M059J (cell line): ENCODE data around the gene MINDY4. TPM values are rescaled to one million over a fixed set of nuclear protein-coding genes. Genes with fewer than 3 reads are reported as not detected.

Experiments
- DNase-seq: peaks from one replicate; pipeline ENCODE4 v3.0.0-alpha.2; 2012; ENCODE audit warnings: low read depth
- total RNA-seq: library from RNA; depleted of rRNA; stranded (reverse); fragments of >200 nt; shearing (Covaris generic); gene quantifications from 2 replicates; pipeline ENCODE4 v1.2.3, GENCODE V29; 2014

The MINDY4 gene
- total RNA-seq, 1 experiment from 2014 or later, result 1.8 TPM

DNA sequence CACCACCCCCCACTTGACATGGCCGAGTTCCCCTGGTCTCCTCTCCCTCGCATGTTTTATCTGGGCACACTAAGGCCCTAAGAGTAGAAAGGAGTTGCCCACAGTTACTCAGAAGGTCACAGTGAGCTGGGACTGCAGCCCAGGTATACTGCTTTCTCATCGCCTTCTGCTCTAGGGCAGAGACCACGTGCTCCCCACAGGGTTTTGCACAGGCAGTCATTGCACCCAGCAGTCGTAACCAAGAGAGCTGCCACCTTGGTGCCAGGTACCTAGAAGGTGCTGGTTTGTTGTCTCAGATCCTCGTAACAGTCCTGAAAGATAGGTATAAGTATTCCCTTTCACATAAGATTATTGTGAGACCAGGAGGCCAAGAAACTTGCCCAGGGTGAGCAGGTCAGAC, 1.8 kb downstream of the MINDY4 start:
- DNase-seq, result no peak

DNA sequence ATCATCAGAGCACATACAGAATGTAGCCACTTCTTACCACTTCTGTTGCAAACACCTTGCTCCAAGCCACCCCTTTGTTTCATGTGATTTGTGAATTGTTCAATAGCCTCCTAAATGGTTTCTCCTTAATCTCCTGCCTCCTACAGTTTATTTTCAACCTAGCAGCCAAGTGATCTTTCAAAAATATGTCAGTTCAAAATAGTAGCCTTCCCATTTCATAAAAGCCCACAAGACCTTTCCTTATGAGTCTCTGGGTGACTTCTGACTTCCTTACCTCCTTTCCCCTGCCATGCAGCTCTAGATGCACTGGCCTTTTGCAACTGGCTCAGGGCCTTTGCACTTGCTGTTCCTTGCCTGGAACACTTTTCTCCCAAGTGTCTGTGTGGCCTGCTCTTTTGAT, 4.8 kb downstream of the MINDY4 start:
- DNase-seq, result no peak

DNA sequence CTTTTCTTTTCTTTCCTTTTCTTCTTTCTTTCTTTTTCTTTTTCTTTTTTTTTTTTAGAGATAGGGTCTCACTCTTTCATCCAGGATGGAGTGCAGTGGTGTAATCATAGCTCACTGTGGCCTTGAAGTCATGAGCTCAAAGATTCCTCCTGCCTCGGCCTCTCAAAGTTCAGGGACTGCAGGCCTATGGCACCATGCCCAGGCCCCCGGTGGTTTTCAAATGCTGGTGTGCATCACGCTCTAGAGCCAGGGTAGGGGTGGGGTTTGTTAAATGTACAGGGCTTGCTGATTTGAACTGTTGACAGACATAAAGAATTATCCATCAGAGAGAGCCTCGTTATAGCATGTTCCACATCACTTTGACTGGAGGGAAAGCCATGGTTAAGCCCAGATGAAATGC, 5.8 kb downstream of the MINDY4 start:
- DNase-seq, result no peak

DNA sequence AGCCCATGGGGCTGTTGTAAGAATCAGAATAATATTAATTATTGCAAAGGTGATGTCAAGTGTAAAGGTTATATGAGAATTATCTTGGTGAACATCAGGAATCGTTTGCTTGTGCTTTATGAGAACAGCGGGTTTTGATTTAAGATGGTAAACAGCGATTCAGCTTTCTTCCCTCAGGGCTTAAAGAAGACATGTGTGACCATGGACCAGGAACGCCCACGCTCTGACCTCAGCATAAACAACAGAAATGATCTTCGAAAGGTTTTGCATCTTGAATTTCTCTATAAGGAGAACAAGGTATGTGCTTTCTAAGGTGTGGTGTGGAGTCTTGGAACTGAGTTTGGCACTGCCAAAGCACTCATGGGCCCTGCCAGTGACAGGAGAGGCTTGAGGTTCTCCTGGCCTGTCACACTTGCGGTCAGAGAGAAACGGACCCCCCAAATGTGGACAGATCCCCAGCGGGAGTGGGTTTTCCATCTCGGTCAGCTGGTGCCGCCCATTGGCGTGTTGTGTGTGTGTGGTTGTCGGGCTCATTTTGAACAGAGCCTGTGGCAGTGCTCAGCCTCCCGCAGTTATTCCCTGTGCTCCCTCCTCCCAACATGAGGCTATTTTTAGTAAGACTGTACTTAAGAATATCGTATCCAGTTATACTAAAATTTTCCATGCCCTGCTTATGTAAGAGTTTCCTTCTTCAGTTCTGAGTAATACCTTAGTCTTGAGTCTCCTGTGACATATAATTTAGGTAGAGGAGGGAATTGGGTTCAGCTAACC, 7.2 kb downstream of the MINDY4 start:
- no peak for DNase-seq

DNA sequence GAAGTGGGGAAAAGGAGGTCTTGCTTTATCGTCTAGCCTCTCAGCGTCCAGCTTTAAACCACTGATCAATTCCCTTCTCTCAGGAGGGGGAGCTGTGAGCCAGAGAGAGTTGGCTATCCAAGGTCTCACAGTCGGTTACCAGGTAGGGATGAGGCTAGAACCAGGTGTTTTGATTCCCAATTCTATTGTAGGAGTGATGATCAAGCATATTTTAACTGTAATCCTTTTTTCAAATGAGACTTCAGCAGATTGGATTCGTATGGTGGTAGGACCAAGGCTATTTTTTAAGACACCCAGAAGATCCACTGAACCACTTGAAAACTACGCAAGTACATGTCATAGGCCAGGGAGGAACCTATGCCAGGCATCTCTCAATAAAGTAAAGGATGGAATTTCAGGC, 8.4 kb downstream of the MINDY4 start:
- no peak for DNase-seq

DNA sequence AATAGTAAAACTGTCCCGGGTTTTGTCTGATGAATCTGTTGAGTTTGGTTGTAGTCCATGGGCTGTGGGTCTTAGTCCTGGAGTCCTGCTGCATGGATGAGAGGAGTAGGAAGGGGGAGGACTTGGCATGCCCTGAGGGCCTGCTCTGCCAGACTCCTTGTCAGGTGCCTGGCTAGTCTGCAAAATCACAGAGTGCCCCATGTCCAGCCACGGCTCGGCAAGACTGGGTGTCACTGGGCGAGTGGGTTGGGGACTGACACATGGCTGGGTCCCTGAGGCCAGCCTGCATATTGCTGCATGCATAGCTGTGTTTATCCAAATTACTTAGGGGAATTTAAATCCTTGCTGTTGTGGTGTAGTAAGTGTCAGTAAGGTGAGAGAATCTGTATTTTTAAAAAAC, 9.7 kb downstream of the MINDY4 start:
- no peak for DNase-seq

DNA sequence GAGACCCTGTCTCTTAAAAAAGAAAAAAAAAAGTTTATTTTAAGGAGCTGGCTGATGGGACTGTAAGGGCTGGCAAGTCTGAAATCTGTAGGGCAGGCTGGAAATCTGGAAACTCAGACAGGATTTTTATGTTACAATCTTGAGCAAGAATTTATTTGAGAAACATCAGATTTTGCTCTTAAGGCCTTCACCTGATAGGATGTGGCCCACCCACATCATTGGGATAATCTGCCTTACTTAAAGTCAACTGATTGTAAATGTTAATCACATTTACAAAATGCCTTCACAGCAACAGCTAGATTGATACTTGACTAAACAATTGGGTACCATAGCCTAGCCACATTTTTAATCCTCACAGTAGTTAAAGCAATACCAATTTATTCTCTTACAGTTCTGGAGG, 11.5 kb downstream of the MINDY4 start:
- no peak for DNase-seq

DNA sequence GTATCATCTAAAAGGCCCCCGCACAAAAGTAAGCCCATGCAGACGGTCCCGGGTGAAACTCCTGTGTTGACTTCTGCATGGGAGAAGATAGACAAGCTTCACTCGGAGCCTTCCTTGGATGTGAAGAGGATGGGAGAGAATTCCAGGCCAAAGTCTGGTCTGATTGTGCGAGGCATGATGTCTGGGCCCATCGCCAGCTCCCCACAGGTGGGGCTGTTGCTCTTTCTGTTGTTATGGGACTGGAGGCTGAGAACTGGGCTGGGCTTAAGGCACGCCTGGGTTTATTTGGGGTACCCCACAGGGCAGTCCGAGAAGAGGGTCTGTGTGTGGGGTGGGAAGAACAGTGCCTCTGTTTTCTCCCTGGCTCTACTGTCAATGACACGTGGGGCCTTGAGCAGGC, 14.6 kb downstream of the MINDY4 start:
- DNase-seq, result no peak

DNA sequence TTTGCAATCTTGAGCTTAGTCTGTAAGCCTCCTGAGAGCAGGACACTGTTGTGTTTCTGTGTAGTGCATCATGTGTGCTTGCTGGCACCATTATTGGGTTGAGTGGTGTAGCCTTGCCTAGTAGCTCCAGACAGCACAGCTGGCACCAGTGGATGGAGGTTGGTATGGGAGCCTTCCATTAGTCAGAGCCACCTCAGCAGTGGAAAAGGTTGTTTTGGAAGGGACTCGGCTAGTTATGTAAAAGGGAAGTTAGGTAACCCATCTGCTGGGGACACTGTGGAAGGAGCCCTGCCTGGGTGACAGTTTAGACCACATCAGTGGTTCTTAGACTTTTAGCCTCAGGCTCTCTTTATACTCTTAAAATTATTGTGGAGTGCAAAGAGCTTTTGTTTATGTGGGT, 16.3 kb downstream of the MINDY4 start:
- no peak for DNase-seq

DNA sequence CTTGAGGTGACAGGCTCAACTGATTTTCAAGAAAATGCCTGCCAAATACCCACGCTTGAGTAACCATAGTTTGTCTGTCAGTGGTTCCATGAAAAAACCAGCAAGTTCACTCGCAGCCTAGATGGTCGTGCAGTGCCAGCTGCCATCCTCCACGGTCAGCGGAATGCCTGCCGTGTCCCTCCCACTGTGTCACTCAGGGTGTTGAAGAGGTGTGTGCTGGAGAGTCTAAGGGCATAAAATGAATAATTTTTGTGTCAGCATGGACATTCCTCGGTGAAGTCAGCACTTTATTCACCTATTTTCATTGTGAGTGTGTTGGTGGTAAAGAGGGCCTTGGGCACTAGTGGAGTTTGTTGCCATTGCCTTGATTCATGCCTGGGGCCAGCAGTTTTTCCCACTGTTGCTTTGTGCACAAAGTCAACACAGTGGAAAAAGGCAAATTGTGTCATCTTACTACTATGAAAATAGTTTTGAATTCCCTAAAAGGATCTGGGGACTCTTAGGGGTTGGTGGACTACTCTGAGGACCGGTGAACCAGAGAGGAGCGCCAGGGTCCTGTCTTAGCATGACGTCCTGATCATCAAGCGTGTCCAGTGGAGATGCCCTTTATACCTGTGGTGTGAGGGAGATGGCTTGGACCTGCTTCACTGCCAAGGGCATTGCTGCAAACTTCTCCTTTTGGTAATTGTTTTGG, 17.6 kb downstream of the MINDY4 start:
- no peak for DNase-seq

DNA sequence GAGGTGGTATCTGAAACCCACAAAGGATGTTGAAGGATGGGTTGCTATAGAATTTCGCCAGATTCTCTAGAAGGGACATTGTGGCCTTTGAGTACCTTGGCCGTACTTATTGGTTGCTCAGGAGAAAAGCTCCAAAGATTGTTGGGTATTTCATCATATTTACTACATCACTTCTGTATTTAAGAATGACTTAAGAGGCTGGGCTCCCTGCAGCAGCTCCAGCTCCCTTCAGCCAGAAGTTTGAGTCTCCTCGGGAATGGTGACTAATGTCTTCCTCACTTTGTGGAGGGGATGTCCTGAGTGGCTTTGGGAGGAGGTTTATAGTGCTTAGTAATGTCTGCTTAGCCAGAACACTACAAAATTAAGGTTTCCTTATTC, 18.1 kb downstream of the MINDY4 start:
- peak; percentile 81 for DNase-seq

DNA sequence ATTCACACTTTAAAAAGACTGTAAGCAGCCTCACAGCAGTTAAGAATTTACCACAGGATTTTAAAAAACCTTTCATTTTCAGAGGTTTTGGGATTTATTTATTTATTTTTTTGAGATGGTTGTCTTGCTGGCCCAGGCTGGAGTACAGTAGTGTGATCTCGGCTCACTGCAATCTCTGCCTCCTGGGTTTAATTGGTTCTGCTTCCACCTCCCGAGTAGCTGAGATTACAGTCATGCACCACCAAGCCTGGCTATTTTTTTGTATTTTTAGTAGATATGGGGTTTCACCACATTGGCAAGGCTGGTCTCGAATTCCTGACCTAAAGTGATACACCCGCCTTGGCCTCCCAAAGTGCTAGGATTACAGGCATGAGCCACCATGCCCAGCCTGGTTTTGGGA, 19.1 kb downstream of the MINDY4 start:
- no peak for DNase-seq

DNA sequence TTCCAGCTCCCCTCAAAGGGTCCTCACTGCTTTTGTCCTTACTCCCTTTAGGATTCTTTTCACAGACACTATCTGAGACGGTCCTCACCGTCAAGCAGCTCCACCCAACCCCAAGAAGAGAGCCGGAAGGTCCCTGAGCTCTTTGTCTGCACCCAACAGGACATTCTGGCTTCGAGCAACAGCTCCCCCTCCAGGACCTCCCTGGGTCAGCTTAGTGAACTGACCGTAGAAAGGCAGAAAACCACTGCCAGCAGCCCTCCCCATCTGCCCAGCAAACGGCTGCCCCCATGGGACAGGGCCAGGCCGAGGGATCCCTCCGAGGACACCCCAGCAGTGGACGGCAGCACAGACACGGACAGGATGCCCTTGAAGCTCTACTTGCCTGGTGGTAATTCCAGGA, 19.9 kb downstream of the MINDY4 start:
- no peak for DNase-seq

DNA sequence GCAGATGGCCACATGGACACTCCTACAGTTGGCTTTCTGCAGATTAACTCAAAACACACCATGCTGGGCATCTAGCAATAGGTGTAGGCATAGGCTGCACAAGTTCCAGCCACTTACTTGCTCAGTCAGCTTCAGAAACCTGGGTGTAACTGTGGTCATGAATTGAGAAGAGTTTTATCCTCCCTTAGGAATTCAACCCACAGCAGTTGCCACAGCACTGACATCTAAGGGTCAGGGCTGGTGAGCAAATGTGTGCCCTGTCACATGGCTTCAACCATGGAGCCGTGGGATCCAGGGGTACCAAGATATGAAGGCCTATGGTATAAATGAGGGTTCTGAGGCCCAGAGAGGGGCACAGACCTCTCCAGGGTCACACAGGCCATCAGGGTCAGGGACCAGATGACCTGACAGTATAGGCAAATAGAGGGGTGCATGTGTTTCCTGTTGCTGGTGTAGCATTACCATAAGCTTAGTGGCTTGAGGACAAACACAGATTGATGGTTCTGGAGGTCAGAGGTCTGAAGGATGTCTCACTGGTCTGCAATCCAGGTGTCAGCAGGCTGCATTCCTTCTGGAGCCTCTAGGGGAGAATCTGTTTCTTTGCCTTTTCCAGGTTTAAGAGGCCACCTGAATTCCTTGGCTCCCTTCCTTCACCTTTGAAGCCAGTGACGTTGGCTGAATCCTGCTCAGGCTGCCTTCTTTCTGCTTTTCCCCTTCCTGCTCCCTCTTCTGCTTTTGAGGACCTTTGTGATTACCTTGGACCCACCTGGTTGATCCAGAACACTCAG, 24.1 kb downstream of the MINDY4 start:
- peak; percentile 58 for DNase-seq

DNA sequence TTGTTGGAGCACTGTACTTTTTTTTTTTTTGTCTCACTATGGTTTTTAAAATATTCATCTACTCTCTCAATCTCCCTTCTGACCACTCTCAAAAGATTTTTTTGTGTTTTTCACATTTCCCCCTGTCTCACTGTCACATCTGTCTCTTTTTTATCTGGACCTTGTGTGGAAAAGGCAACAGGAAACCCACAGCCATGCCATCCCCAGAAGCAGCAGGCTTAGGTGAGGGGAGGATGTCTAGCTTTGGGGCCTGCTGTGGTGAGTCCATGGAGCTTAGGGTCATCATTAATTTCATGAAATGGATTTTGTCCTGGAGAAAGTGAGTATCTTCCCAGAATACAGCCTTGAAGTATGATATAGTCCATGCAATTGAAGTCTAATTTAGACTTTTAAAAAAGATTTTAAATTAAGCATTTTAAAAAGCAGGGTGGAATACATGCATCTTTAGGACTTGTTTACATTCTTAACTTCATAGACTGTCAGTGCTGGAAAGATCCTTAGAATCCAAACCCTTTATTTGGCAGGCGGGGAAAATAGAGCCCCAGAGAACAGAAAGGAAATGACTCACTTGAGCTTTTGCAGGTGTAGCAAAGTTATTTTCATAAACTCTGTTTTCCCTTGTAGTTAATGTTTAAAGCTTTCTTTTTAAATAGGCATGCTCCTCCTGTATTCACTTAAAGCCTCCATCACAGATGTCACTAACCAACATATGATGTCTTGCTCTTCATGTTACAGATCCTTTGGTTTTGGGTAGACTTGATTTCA, 25.1 kb downstream of the MINDY4 start:
- DNase-seq, result peak; percentile 76

DNA sequence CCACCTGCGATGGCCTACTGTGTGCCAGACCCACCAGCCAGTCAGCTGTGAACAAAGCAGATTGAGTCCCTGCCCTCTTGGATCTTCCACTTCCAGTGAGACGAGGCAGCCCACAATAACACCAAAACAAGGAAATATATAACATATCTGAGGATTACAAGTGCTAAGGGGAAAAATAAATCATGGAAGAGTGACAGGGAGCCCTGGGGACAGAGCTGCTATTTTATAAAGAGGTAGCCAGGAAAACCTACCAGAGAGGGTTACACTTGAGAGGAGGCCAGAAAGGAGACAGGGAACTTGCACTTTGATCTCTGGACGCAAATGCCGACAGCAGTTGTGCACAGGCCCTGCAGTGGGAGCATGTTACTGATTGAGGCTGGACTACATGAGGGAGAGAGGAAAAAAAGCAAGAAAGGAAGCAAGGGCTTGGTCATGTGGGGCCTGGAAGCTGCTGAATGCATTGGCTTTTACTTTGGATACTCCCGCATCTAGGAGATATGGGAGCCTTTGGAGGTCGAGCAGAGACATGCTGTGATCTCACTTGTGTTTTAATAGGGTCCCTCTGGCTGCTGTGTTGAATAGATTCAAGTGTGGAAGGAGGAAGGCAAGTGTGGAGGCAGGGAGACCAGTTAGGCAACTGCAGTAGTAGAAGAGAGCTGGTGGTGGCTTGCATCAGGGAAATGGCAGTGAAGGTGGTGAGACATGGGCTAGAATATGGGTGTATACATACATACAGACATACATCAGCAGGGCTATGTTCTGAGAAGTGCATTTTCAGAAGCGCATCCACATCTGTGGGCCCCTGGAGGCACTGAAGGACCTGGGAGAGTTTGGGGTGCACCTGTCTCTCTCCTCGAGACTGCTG, 26.2 kb downstream of the MINDY4 start:
- DNase-seq, result no peak

DNA sequence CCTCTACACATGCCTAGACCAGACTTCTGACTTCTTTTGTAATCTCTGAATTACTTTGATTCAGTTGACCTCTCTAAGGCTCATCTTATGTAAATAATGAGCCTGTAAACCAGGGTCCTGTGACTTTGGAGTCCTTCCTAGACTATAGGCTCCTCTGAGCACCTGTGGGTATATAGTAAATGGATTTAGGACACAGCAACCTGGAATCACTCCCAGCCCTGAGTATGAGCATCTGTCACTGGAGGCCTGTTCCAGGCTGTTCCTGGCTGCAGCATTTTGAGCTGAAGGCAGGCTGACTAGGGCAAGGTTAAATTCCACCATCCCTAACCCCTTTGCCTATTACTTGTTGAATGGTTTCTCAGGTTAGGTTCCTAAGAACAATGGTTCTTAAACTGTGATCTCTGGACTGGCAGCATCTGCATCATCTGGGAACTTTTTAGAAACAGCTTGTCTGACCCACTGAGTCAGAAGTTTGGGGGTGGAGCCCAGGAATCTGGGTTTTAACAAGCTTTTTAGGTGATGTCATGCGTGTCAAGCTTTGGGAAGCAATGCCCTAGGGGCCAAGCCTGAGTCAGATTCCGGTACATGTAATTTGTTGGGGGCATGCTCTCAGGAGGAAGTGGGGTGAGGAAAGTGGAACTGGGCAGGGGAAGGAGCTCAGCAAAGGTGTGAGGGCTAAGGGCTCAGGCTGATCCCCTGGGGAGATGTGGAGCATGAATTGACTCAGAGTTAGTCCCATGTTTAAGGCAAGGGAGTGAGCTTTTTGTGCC, 28.2 kb downstream of the MINDY4 start:
- DNase-seq, result peak; percentile 98

DNA sequence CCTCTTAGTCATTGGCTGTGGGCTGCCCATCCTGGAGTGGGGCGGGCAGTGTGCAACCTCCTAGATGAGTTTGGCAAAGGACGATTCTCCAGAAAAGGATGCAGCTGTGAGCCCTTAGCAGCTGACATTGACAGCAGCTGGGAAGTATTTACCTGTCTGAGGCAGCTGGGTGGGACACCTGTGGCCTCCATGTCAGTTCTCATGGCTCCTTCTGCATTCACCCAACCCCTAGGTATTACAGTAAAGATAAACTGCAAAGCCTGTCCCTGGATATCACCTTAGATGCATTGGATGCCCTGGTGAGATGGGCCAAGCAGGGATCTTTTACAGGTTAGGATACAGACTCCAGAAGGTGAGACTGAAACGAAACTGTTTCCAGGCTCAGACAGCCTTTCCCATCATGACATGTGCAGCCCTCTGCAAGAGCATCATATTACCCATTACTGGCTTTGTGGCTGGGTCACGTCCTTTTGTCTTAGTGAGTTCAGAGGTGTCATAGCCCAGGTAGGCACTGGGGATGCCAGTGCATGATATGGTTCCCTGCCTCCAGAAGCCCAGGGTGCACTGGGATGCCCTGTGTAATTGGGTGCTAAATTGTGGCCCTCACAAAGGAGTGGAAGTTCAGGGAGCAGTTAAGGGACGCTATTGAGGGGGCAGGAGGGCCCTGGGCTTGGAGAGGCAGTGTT, 28.9 kb downstream of the MINDY4 start:
- peak; percentile 16 for DNase-seq

DNA sequence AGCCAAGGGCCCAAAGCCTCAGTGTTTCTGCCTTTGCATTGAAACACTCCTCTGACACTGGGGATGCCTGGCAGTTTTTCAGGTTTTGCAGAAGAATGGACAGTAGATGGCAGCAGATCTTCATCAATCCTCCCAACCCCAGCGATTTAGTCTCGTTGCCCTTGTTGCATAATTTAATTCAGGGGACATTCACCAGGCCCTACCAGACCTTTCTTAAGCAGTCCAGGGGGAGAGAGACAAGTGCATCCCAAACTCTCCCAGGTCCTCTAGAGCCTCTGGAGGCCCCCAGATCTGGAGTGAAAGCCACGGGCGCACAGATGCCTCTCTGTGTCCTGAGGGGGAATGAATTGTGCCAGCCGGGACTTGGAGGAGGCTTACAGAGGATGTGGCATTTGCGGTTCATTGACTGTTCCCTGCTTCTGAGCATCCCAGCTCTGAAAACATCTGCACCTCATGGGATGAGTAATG, 29.6 kb downstream of the MINDY4 start:
- DNase-seq, result peak; percentile 87

DNA sequence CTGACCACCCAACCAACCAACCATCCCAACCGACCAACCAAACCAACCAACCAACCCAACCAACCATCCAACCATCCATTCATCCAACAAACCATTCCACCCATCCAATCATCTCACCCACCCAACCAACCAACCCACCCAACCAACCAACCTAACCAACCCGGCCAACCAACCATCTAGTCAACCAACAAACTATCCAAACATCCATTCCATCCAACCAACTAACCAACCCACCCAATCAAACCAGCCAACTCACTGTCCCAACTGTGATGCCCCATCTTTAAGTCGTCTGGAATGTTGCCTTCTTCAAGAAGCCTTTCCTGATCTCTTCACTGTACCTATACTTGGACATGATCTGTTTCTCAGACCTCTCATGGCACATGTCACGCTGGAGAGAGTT, 31.6 kb downstream of the MINDY4 start:
- no peak for DNase-seq
